ENCODE data around the gene TAAR6.
"Not testable (repeated sequence)": the region's sequence is repeated elsewhere in the genome, so short reads cannot be mapped to it uniquely, and the experiment has no call there.

TAAR6 gene

GRCh38 chr6:132570221-132570777, at the start of gene TAAR6:
Gene TAAR6, plus strand, starts transcription at chr6:132570322. Its CDS starts 0 bp downstream, at chr6:132570322.
- DNase-seq = no peak

- DNase-seq = no peak
Measured at GRCh38 chr6:132520953-132521352, 49.2 kb upstream of the TAAR6 start.

GRCh38 chr6:132524646-132525045, 45.5 kb upstream of the TAAR6 start:
- DNase-seq = no peak

GRCh38 chr6:132525866-132526265, 44.3 kb upstream of the TAAR6 start:
- DNase-seq = no peak

- DNase-seq = no peak
Measured at GRCh38 chr6:132526461-132526860, 43.7 kb upstream of the TAAR6 start.

- no peak for DNase-seq
Measured at GRCh38 chr6:132527791-132528190, 42.3 kb upstream of the TAAR6 start.

- peak; percentile 54 for DNase-seq
Measured at GRCh38 chr6:132530293-132530974, 39.7 kb upstream of the TAAR6 start.

- not testable (repeated sequence) for DNase-seq
Measured at GRCh38 chr6:132534546-132534945, 35.6 kb upstream of the TAAR6 start.

GRCh38 chr6:132537145-132537544, 33.0 kb upstream of the TAAR6 start:
- no peak for DNase-seq

GRCh38 chr6:132537977-132538376, 32.1 kb upstream of the TAAR6 start, which contains the start of gene TAAR9:
Gene TAAR9, plus strand, starts transcription at chr6:132538277. Its CDS starts 13 bp downstream, at chr6:132538290.
- no peak for DNase-seq

- no peak for DNase-seq
Measured at GRCh38 chr6:132544826-132545225, 25.3 kb upstream of the TAAR6 start.

GRCh38 chr6:132548746-132549463, 21.2 kb upstream of the TAAR6 start:
- no peak for DNase-seq

- no peak for DNase-seq
Measured at GRCh38 chr6:132551214-132551613, 18.9 kb upstream of the TAAR6 start.

- no peak for DNase-seq
Measured at GRCh38 chr6:132552372-132552771, 17.8 kb upstream of the TAAR6 start, which contains the start of gene TAAR8. Gene TAAR8, plus strand, starts transcription at chr6:132552672. Its CDS starts 21 bp downstream, at chr6:132552693.

- not testable (repeated sequence) for DNase-seq
Measured at GRCh38 chr6:132560087-132560486, 10.0 kb upstream of the TAAR6 start.

- no peak for DNase-seq
Measured at GRCh38 chr6:132566404-132566803, 3.7 kb upstream of the TAAR6 start.

- no peak for DNase-seq
Measured at GRCh38 chr6:132567566-132567965, 2.6 kb upstream of the TAAR6 start.

- no peak for DNase-seq
Measured at GRCh38 chr6:132568611-132569010, 1.5 kb upstream of the TAAR6 start.

- no peak for DNase-seq
Measured at GRCh38 chr6:132569170-132569569, 952 bp upstream of the TAAR6 start.

- no peak for DNase-seq
Measured at GRCh38 chr6:132571774-132572173, 1.7 kb downstream of the TAAR6 start.

- DNase-seq = no peak
Measured at GRCh38 chr6:132584698-132585097, 14.6 kb downstream of the TAAR6 start.

- no peak for DNase-seq
Measured at GRCh38 chr6:132587424-132587823, 17.3 kb downstream of the TAAR6 start.

- DNase-seq = no peak
Measured at GRCh38 chr6:132589454-132589853, 19.3 kb downstream of the TAAR6 start, which contains the start of gene TAAR5. Gene TAAR5, minus strand, starts transcription at chr6:132589741. Its CDS starts 55 bp downstream, at chr6:132589686.

GRCh38 chr6:132590362-132590761, 20.2 kb downstream of the TAAR6 start:
- DNase-seq = no peak
